ENCODE measurements around the gene ESF1. TPM values are rescaled to one million over a fixed set of nuclear protein-coding genes. Genes with fewer than 3 reads are reported as not detected.

The ESF1 gene
- total and polyA plus RNA-seq, 10 of the 15 experiments (the other 5 are each of a cell fraction or from before 2014, with no cell fraction given), result 9.2 to 36.2 (median 18.4) TPM

DNA sequence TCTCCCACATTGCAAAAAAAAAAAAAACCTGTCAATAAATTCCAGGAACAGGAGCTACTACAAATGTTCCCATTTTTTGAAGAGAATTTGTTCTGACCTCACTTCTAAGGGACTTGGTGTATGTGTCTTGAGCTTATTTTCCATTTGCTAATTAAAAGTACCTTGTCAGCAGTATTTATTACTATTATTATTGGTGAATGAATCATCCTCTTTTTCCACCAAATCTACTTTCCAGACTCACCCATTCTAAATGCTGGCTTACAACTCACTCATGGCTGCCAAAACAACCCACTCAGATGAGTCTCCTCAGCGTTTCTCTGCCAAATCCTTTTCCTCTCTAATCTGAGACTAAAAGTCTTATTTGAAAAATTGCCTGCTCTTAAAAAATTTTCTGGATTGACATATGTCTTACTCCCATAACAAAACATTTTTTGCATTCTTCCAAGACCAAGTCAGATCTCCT, 112.8 kb downstream of the ESF1 start:
- no peak overlapping the region for H3K9ac ChIP-seq (ENCODE audit: control insufficient read depth, insufficient read depth, low read length)
- WGBS (ENCODE audit: insufficient coverage, insufficient replicate concordance, low lambda C conversion rate, missing lambda C conversion rate), result 35% methylated on average over 1 of the region's 1 CpG
- RAD21 ChIA-PET (ENCODE audit: unreplicated experiment), result no interaction called here
- no peaks in the 10 kb centered on the region; a peak in 1 of 4 replicates for H3K27me3 ChIP-seq (replicated peaks in 1 of 2; ENCODE audit: control insufficient read depth in 2 of 2, insufficient read depth in 2 of 2, low read length in 1 of 2)
- SMC1A ChIA-PET (ENCODE audit: uncharacterized antibody, unreplicated experiment), result interaction anchor here (0.6 kb wide), 3 partner anchors 21 to 1738 kb away, joined by 3 read pairs; no protein-coding TSS in a partner anchor
- H3K4me1 ChIP-seq (ENCODE audit: control insufficient read depth, insufficient read depth, low read length), result peaks cover 4% of the 10 kb centered on the region
- no peak overlapping the region for H3K4me2 ChIP-seq (ENCODE audit: control insufficient read depth, insufficient read depth)
- no peak overlapping the region for H2AFZ ChIP-seq (ENCODE audit: control insufficient read depth, low read depth, low read length)
- BruUV-seq (replicated peaks), result no TSS peak
- ATAC-seq, result no peak
- no peak for DNase-seq (ENCODE audit: low read depth, low spot score)
- FAIRE-seq, result no peak
- H3K79me2 ChIP-seq (ENCODE audit: control insufficient read depth, insufficient read depth, low read length), result no peaks in the 10 kb centered on the region
- CTCF ChIA-PET, result interaction anchor here (0.6 to 1.0 kb wide), 3 partner anchors 11 to 534 kb away, joined by 3 to 5 read pairs (median 4); no protein-coding TSS in a partner anchor
- intact Hi-C loops (cut with micrococcal nuclease; ENCODE audit: unreplicated experiment), result no loop called here
- POLR2A ChIA-PET, result no interaction called here
- TF ChIP-seq, protein P1, sequence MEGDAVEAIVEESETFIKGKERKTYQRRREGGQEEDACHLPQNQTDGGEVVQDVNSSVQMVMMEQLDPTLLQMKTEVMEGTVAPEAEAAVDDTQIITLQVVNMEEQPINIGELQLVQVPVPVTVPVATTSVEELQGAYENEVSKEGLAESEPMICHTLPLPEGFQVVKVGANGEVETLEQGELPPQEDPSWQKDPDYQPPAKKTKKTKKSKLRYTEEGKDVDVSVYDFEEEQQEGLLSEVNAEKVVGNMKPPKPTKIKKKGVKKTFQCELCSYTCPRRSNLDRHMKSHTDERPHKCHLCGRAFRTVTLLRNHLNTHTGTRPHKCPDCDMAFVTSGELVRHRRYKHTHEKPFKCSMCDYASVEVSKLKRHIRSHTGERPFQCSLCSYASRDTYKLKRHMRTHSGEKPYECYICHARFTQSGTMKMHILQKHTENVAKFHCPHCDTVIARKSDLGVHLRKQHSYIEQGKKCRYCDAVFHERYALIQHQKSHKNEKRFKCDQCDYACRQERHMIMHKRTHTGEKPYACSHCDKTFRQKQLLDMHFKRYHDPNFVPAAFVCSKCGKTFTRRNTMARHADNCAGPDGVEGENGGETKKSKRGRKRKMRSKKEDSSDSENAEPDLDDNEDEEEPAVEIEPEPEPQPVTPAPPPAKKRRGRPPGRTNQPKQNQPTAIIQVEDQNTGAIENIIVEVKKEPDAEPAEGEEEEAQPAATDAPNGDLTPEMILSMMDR (IDR thresholded peaks at IDR 0.05 in 2 of 3, conservative IDR thresholded peaks at IDR 0.05 in 1 of 3; ENCODE audit: control insufficient read depth in 2 of 3, extremely low read depth in 1 of 3, insufficient read depth in 1 of 3, low read depth in 3 of 3, low read length in 3 of 3), result no peak
- TF ChIP-seq ETV6 (conservative IDR thresholded peaks at IDR 0.05 in 1 of 2, IDR thresholded peaks at IDR 0.05 in 1 of 2; ENCODE audit: borderline replicate concordance in 1 of 2, low read depth in 1 of 2) (no peak), NBN (IDR thresholded peaks at IDR 0.05) (no peak), POU2F2 (IDR thresholded peaks at IDR 0.05; ENCODE audit: borderline replicate concordance, low read depth, low read length) (no peak), TBL1XR1 (IDR thresholded peaks at IDR 0.05; ENCODE audit: low read depth, low read length) (no peak), ZNF622 (IDR thresholded peaks at IDR 0.05) (no peak)
- no peak overlapping the region for H3K4me3 ChIP-seq
- H3K27ac ChIP-seq (ENCODE audit: control insufficient read depth, insufficient read depth), result no peak overlapping the region
- H3K9me3 ChIP-seq (replicated peaks; ENCODE audit: control insufficient read depth, insufficient read depth, low read length), result no peaks in the 10 kb centered on the region; the same call in 2 of the 3 replicates
- H3K36me3 ChIP-seq (ENCODE audit: control insufficient read depth in 2 of 2, insufficient read depth in 2 of 2, low read length in 1 of 2), result no peaks in the 10 kb centered on the region
- in situ Hi-C loops (cut with MboI), result no loop called here
- H4K20me1 ChIP-seq (ENCODE audit: control insufficient read depth, insufficient read depth), result no peaks in the 10 kb centered on the region

All from GM12878 (cell line).